Spleen (tissue), 7 donors: ENCODE data around the gene CDH13.

Experiments used
- POLR2A ChIP-seq, 3 donors: fragments of 450-650 bp; IDR thresholded peaks; one replicate each; pipeline ENCODE4 v1.5.1; 2017; ENCODE audit warnings: antibody characterized with exemption in 3 of 3, mild to moderate bottlenecking in 1 of 3
- POLR2AphosphoS5 ChIP-seq, 3 donors: sonication (generic); formaldehyde crosslinking; IDR thresholded peaks; one replicate each; pipeline ENCODE4 v1.5.1; 2017; ENCODE audit warnings: antibody characterized with exemption in 3 of 3
- TF ChIP-seq, protein P1 (sequence below), 11 experiments: fragments of 200-600 bp in 7 of 11; fragments of 450-650 bp in 4 of 11; sonication (generic) in 4 of 11; IDR thresholded peaks in 8 of 11; conservative IDR thresholded peaks in 3 of 11; 1 replicate in 7 of 11; 2 replicates in 4 of 11; pipeline versions ENCODE4 v1.4.0 to v1.8.0; 2016 to 2021; ENCODE audit warnings: antibody characterized with exemption in 11 of 11, inconsistent platforms in 4 of 11, mild to moderate bottlenecking in 1 of 11
- donor health status: DM: no; HTN: no; CAD: no; lungs with moderate emphysema.
- donor health status: DM: no; HTN: no; CAD: no.
- donor health status: DM: no; HTN: no; CAD: no.

DNA sequence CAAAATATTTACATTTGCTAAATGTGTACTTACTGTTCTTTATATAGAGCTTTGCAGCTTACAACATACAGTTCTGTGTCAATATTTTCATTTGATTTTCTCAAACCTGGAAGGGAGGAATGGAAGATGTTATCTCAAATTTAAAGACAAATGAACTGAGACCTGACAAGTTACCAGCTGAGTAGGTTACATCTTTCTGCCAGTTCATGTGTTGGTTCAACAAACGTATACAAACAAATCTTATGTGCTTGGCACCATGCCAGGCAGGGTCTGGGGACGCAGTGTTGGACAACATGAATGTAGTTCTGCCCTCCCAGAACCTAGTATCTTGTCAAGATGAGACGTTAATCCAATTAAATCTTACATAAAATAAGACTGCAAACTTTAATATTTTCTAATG is 673.6 kb downstream of the CDH13 start:
- TF ChIP-seq POLR2A (IDR thresholded peaks at IDR 0.05) (no peak), POLR2AphosphoS5 (IDR thresholded peaks at IDR 0.05) (no peak)
- TF ChIP-seq, protein P1, sequence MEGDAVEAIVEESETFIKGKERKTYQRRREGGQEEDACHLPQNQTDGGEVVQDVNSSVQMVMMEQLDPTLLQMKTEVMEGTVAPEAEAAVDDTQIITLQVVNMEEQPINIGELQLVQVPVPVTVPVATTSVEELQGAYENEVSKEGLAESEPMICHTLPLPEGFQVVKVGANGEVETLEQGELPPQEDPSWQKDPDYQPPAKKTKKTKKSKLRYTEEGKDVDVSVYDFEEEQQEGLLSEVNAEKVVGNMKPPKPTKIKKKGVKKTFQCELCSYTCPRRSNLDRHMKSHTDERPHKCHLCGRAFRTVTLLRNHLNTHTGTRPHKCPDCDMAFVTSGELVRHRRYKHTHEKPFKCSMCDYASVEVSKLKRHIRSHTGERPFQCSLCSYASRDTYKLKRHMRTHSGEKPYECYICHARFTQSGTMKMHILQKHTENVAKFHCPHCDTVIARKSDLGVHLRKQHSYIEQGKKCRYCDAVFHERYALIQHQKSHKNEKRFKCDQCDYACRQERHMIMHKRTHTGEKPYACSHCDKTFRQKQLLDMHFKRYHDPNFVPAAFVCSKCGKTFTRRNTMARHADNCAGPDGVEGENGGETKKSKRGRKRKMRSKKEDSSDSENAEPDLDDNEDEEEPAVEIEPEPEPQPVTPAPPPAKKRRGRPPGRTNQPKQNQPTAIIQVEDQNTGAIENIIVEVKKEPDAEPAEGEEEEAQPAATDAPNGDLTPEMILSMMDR (IDR thresholded peaks at IDR 0.05 in 8 of 11, conservative IDR thresholded peaks at IDR 0.05 in 3 of 11), result no peak
